Measurements from ENCODE around the gene MRPS22.

MRPS22 gene

DNA sequence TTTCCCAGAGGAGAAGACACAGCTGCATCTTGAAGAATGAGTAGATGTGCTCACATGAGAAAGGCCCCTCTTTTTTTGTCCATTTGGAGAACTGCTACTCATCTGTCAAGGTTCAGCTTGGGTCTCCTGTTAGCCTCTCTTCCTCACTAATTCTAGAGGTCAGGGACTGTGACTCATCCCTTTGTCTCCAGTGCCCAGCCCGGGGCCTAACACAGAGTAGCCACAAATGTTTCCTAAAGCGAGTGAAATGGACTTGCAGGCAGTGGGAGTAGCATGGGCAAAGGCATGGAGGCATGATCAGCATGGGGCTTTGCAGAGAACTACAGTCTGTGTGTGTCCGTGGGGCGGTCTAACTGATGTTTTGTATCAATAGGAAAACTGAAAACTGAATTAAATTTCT is 33.9 kb upstream of the MRPS22 start:
- no peak for DNase-seq (ENCODE audit: extremely low spot score)
- POLR2A ChIA-PET, result no interaction called here
- TF ChIP-seq CTBP1 (IDR thresholded peaks at IDR 0.05; ENCODE audit: borderline replicate concordance) (no peak), ZNF384 (IDR thresholded peaks at IDR 0.05) (no peak), SUZ12 (IDR thresholded peaks at IDR 0.05) (no peak), TARDBP (IDR thresholded peaks at IDR 0.05) (no peak), NFRKB (IDR thresholded peaks at IDR 0.05) (no peak), HDGF (IDR thresholded peaks at IDR 0.05; ENCODE audit: borderline replicate concordance) (no peak), FOXK2 (IDR thresholded peaks at IDR 0.05) (no peak), ARNT (IDR thresholded peaks at IDR 0.05) (no peak), FOXA1 (IDR thresholded peaks at IDR 0.05) (no peak), ELF4 (IDR thresholded peaks at IDR 0.05) (no peak), L3MBTL2 (conservative IDR thresholded peaks at IDR 0.05) (no peak), SP1 (IDR thresholded peaks at IDR 0.05) (no peak), PKNOX1 (IDR thresholded peaks at IDR 0.05) (no peak), FOXM1 (IDR thresholded peaks at IDR 0.05; ENCODE audit: borderline replicate concordance) (no peak), LEF1 (IDR thresholded peaks at IDR 0.05; ENCODE audit: borderline replicate concordance) (no peak), BHLHE40 (IDR thresholded peaks at IDR 0.05; ENCODE audit: borderline replicate concordance) (no peak)
- CTCF ChIA-PET, result interaction anchor here (1.3 kb wide), 1 partner anchor 9 kb away, joined by 3 read pairs; no protein-coding TSS in a partner anchor

- ChIA-PET POLR2A (no interaction called here), CTCF (interaction anchor here (1.3 kb wide), 1 partner anchor 8 kb away, joined by 3 read pairs; no protein-coding TSS in a partner anchor)
- no peak for DNase-seq (ENCODE audit: extremely low spot score)
- TF ChIP-seq HDGF (IDR thresholded peaks at IDR 0.05; ENCODE audit: borderline replicate concordance), result no peak
- no peak for TF ChIP-seq FOXK2 (IDR thresholded peaks at IDR 0.05)
- no peak for TF ChIP-seq BHLHE40 (IDR thresholded peaks at IDR 0.05; ENCODE audit: borderline replicate concordance)
- no peak for TF ChIP-seq FOXA1 (IDR thresholded peaks at IDR 0.05)
- TF ChIP-seq SUZ12 (IDR thresholded peaks at IDR 0.05), result no peak
- TF ChIP-seq TARDBP (IDR thresholded peaks at IDR 0.05), result no peak
- TF ChIP-seq ZNF384 (IDR thresholded peaks at IDR 0.05), result no peak
- TF ChIP-seq NFRKB (IDR thresholded peaks at IDR 0.05), result no peak
- no peak for TF ChIP-seq LEF1 (IDR thresholded peaks at IDR 0.05; ENCODE audit: borderline replicate concordance)
- no peak for TF ChIP-seq FOXM1 (IDR thresholded peaks at IDR 0.05; ENCODE audit: borderline replicate concordance)
- TF ChIP-seq ARNT (IDR thresholded peaks at IDR 0.05), result no peak
- TF ChIP-seq L3MBTL2 (conservative IDR thresholded peaks at IDR 0.05), result no peak
- TF ChIP-seq ELF4 (IDR thresholded peaks at IDR 0.05), result no peak
These were observed 33.3 kb upstream of the MRPS22 start for GRCh38 chr3:139310474-139310933.

DNA sequence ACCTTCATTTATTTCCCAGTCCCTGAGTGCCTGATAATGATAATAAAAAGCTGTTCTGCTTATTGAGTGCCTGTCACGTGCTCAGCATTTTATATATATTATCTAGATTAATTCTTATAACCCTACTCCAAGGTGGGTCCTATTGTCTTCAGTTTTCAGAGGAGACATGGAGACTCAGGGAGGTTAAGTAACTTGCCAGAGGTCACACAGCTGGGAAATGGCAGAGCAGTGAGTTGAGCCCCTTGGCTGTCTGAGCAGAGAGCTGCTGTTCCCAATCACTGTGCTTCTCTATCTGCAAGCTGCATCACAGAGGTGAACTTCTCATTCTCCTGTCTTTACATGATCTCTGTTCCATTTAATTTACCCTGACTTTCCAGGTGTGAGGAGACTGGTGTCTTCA is 32.3 kb upstream of the MRPS22 start:
- CTCF ChIA-PET, result interaction anchor here (0.6 kb wide), 1 partner anchor 1280 kb away, joined by 5 read pairs; no protein-coding TSS in a partner anchor
- TF ChIP-seq LEF1 (IDR thresholded peaks at IDR 0.05; ENCODE audit: borderline replicate concordance) (no peak), SUZ12 (IDR thresholded peaks at IDR 0.05) (no peak), FOXA1 (IDR thresholded peaks at IDR 0.05) (no peak), ARNT (IDR thresholded peaks at IDR 0.05) (no peak), TARDBP (IDR thresholded peaks at IDR 0.05) (no peak)
- no peak for DNase-seq (ENCODE audit: extremely low spot score)
- POLR2A ChIA-PET, result no interaction called here

DNA sequence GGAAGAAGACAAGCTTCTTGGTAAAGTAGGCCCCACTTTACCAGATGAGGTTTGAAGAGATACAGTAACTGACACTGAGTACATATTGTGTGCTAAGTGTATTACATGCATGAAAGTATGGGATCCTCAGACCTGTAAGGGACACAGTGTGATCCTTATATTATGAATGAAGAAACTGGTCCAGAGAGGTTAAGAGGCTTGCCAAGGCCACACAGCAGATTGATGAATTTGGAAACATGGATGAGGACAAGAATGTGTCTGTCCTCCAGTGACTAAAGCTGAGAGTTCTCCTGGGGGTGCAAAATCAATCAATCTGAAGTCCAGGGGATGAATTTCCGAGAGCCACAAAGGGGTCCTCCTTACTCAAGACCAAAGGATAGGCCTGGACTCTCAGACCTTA is 31.4 kb upstream of the MRPS22 start:
- TF ChIP-seq PKNOX1 (IDR thresholded peaks at IDR 0.05) (no peak), ZNF384 (IDR thresholded peaks at IDR 0.05) (no peak), FOXK2 (IDR thresholded peaks at IDR 0.05) (no peak), L3MBTL2 (conservative IDR thresholded peaks at IDR 0.05) (no peak), SUZ12 (IDR thresholded peaks at IDR 0.05) (no peak), BHLHE40 (IDR thresholded peaks at IDR 0.05; ENCODE audit: borderline replicate concordance) (no peak), LEF1 (IDR thresholded peaks at IDR 0.05; ENCODE audit: borderline replicate concordance) (no peak), SP1 (IDR thresholded peaks at IDR 0.05) (no peak), ARNT (IDR thresholded peaks at IDR 0.05) (no peak)
- no peak for DNase-seq (ENCODE audit: extremely low spot score)
- CTCF ChIA-PET, result no interaction called here
- POLR2A ChIA-PET, result no interaction called here

- TF ChIP-seq PKNOX1 (IDR thresholded peaks at IDR 0.05), result no peak
- no peak for TF ChIP-seq SUZ12 (IDR thresholded peaks at IDR 0.05)
- TF ChIP-seq L3MBTL2 (conservative IDR thresholded peaks at IDR 0.05), result no peak
- TF ChIP-seq ARNT (IDR thresholded peaks at IDR 0.05), result no peak
- no peak for TF ChIP-seq NFRKB (IDR thresholded peaks at IDR 0.05)
- ChIA-PET CTCF (interaction anchor here (0.6 to 1.3 kb wide), 3 partner anchors 11 to 84 kb away, joined by 3 to 4 read pairs (median 3); no protein-coding TSS in a partner anchor), POLR2A (no interaction called here)
- no peak for DNase-seq (ENCODE audit: extremely low spot score)
These were observed 30.9 kb upstream of the MRPS22 start for GRCh38 chr3:139312959-139313358.

DNA sequence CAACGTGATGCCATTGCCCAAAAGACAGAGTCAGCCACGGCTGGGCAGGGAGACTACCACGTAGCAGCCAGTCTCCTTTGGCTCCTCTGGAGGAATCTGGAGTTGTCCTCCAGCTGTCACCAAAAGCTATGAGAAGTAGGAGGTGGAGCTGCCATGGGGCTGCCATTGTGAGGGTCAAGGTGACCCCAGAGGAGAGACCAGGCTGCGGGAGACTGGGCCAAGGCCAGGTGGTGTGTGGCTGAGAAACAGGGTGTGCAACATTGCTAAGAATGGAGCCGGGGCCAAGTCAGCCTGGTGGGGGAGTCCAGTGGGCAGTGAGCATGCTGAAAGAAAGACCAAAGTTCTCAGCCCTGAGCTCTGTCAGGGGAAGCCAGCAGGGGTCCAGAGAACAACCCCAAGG is 29.9 kb upstream of the MRPS22 start:
- TF ChIP-seq NFRKB (IDR thresholded peaks at IDR 0.05), result no peak
- no peak for TF ChIP-seq ARNT (IDR thresholded peaks at IDR 0.05)
- no peak for TF ChIP-seq ELF4 (IDR thresholded peaks at IDR 0.05)
- TF ChIP-seq FOXA1 (IDR thresholded peaks at IDR 0.05), result no peak
- no peak for TF ChIP-seq SP1 (IDR thresholded peaks at IDR 0.05)
- no peak for TF ChIP-seq SUZ12 (IDR thresholded peaks at IDR 0.05)
- TF ChIP-seq PKNOX1 (IDR thresholded peaks at IDR 0.05), result no peak
- TF ChIP-seq BHLHE40 (IDR thresholded peaks at IDR 0.05; ENCODE audit: borderline replicate concordance), result no peak
- TF ChIP-seq FOXM1 (IDR thresholded peaks at IDR 0.05; ENCODE audit: borderline replicate concordance), result no peak
- TF ChIP-seq LEF1 (IDR thresholded peaks at IDR 0.05; ENCODE audit: borderline replicate concordance), result no peak
- no peak for TF ChIP-seq ZNF384 (IDR thresholded peaks at IDR 0.05)
- TF ChIP-seq HDGF (IDR thresholded peaks at IDR 0.05; ENCODE audit: borderline replicate concordance), result no peak
- TF ChIP-seq FOXK2 (IDR thresholded peaks at IDR 0.05), result no peak
- TF ChIP-seq CTBP1 (IDR thresholded peaks at IDR 0.05; ENCODE audit: borderline replicate concordance), result no peak
- no peak for TF ChIP-seq L3MBTL2 (conservative IDR thresholded peaks at IDR 0.05)
- TF ChIP-seq TARDBP (IDR thresholded peaks at IDR 0.05), result no peak
- no peak for DNase-seq (ENCODE audit: extremely low spot score)
- CTCF ChIA-PET, result interaction anchor here (1.3 kb wide), 1 partner anchor 15 kb away, joined by 4 read pairs; no protein-coding TSS in a partner anchor
- POLR2A ChIA-PET, result no interaction called here

Measured in HEK293T (cell line).